Measurements from ENCODE around the gene NAGPA. TPM values are rescaled to one million over a fixed set of nuclear protein-coding genes. Genes with fewer than 3 reads are reported as not detected.

NAGPA gene
- total RNA-seq, 1 experiment from 2014 or later = 11.7 TPM

- no peak for DNase-seq (ENCODE audit: low spot score)
- BruUV-seq (replicated peaks) = no TSS peak
- H3K27me3 ChIP-seq (replicated peaks; ENCODE audit: insufficient read depth, low read depth, low read length, poor library complexity) = no peaks in the 10 kb centered on the region
- CTCF ChIA-PET = no interaction called here
- no peaks in the 10 kb centered on the region for H3K4me1 ChIP-seq (ENCODE audit: insufficient read depth, low read length, poor library complexity, severe bottlenecking)
- intact Hi-C loops (cut with micrococcal nuclease; ENCODE audit: unreplicated experiment) = no loop called here
- H3K9me3 ChIP-seq (ENCODE audit: low read depth, low read length, poor library complexity, severe bottlenecking) = no peaks in the 10 kb centered on the region
- no peak for TF ChIP-seq CTCF (conservative IDR thresholded peaks at IDR 0.05; ENCODE audit: low read depth, low read length)
- TF ChIP-seq EZH2 (IDR thresholded peaks at IDR 0.05; ENCODE audit: borderline replicate concordance, low read depth, low read length, poor library complexity, severe bottlenecking) = no peak
- no peaks in the 10 kb centered on the region for H3K36me3 ChIP-seq (ENCODE audit: insufficient read depth, low read length, poor library complexity, severe bottlenecking)
- no peak overlapping the region for H3K4me3 ChIP-seq (ENCODE audit: low read depth, low read length, poor library complexity, severe bottlenecking)
- POLR2A ChIA-PET (ENCODE audit: low non-redundant PET) = no interaction called here
- H3K27ac ChIP-seq (ENCODE audit: low read depth, low read length, poor library complexity, severe bottlenecking) = no peak overlapping the region
Measured at GRCh38 chr16:5018793-5019192, 14.9 kb downstream of the NAGPA start.

DNA sequence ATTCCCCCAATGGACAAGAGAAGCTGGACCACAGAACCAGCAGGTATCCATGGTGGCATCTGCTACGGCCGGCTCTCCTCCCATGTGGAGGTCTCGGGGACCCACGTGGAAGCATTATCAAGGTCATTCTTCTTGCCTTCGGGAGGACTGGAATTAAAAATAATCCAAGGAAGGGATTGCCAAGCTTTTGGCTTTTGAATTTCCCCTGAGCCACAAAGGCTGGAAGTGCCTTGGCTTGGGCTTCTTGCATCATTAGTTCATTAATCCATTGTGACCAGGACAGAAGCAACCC, 16.1 kb downstream of the NAGPA start:
- intact Hi-C loops (cut with micrococcal nuclease; ENCODE audit: unreplicated experiment) = no loop called here
- no TSS peak for BruUV-seq (replicated peaks)
- H3K9me3 ChIP-seq (ENCODE audit: low read depth, low read length, poor library complexity, severe bottlenecking) = no peaks in the 10 kb centered on the region
- DNase-seq (ENCODE audit: low spot score) = no peak
- POLR2A ChIA-PET (ENCODE audit: low non-redundant PET) = no interaction called here
- H3K36me3 ChIP-seq (ENCODE audit: insufficient read depth, low read length, poor library complexity, severe bottlenecking) = no peaks in the 10 kb centered on the region
- CTCF ChIA-PET = no interaction called here
- H3K27ac ChIP-seq (ENCODE audit: low read depth, low read length, poor library complexity, severe bottlenecking) = no peak overlapping the region
- peaks cover under 1% of the 10 kb centered on the region for H3K27me3 ChIP-seq (replicated peaks; ENCODE audit: insufficient read depth, low read depth, low read length, poor library complexity)
- no peak overlapping the region for H3K4me3 ChIP-seq (ENCODE audit: low read depth, low read length, poor library complexity, severe bottlenecking)
- TF ChIP-seq EZH2 (IDR thresholded peaks at IDR 0.05; ENCODE audit: borderline replicate concordance, low read depth, low read length, poor library complexity, severe bottlenecking) (no peak), CTCF (conservative IDR thresholded peaks at IDR 0.05; ENCODE audit: low read depth, low read length) (no peak)
- no peaks in the 10 kb centered on the region for H3K4me1 ChIP-seq (ENCODE audit: insufficient read depth, low read length, poor library complexity, severe bottlenecking)

DNA sequence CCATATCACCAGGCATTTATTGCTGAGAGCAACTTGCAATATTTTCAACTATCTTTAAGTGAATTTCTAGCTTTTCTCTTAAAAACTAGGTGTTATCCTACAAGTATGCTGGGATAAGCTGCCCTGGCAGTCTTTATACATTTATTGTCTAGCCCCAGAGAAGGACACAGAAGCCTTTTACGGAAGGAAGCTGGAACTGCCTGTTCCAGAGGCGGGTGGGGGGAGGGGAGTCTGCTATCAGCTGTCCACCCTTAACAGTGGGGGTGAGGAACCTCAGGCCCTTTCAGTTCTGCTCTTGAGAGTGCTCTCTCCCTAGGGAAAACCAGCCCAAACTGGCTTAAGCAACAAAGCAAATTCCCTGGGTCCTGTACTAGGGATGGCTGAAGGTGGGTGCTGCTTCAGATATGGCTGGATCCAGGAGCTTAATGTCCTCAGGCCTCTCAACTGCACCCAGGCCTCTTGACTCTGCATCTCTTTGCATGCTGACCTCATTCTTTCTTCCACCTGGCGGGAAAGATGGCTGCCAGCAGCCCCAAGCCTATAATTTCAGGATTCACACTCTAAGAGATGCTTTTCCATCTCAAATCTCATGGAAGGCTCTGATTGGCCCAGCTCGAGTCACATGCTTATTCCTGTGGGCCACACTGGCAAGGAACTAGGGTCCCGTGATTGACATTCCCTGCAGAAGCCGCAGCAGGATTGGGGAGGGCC, 16.6 kb downstream of the NAGPA start:
- Histone ChIP-seq H3K36me3 (ENCODE audit: insufficient read depth, low read length, poor library complexity, severe bottlenecking) (no peaks in the 10 kb centered on the region), H3K9me3 (ENCODE audit: low read depth, low read length, poor library complexity, severe bottlenecking) (no peaks in the 10 kb centered on the region), H3K4me3 (ENCODE audit: low read depth, low read length, poor library complexity, severe bottlenecking) (no peak overlapping the region), H3K4me1 (ENCODE audit: insufficient read depth, low read length, poor library complexity, severe bottlenecking) (no peaks in the 10 kb centered on the region), H3K27me3 (replicated peaks; ENCODE audit: insufficient read depth, low read depth, low read length, poor library complexity) (peaks cover 5% of the 10 kb centered on the region), H3K27ac (ENCODE audit: low read depth, low read length, poor library complexity, severe bottlenecking) (no peak overlapping the region)
- TF ChIP-seq CTCF (conservative IDR thresholded peaks at IDR 0.05; ENCODE audit: low read depth, low read length) (no peak), EZH2 (IDR thresholded peaks at IDR 0.05; ENCODE audit: borderline replicate concordance, low read depth, low read length, poor library complexity, severe bottlenecking) (no peak)
- no peak for DNase-seq (ENCODE audit: low spot score)
- CTCF ChIA-PET = no interaction called here
- no TSS peak for BruUV-seq (replicated peaks)
- POLR2A ChIA-PET (ENCODE audit: low non-redundant PET) = no interaction called here
- intact Hi-C loops (cut with micrococcal nuclease; ENCODE audit: unreplicated experiment) = no loop called here
